HG02763 (cell line): ENCODE results near the gene EPS8.

Experiments
- ATAC-seq: cut with Tn5 transposase; IDR thresholded peaks from one replicate; pipeline ENCODE4 v1.9.1; 2021; ENCODE audit warnings: mild to moderate bottlenecking, moderate library complexity; ENCODE audit not compliant: unreplicated experiment

The EPS8 gene

DNA sequence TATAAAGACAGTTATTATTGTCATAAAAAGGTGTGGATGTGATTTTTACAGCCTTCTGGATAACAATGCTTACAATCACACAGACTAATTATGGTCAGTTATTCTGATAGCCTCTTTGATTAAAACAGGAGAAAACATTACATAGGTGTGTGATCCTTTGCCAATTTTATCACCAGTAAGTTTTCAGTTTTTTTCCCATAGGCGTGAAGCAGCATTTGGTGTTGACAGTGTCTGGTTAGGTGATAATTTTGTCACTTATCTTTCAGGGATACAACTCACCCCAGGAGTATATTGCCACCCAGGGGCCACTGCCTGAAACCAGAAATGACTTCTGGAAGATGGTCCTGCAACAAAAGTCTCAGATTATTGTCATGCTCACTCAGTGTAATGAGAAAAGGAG lies 208.8 kb downstream of the EPS8 start:
- ATAC-seq: no peak

DNA sequence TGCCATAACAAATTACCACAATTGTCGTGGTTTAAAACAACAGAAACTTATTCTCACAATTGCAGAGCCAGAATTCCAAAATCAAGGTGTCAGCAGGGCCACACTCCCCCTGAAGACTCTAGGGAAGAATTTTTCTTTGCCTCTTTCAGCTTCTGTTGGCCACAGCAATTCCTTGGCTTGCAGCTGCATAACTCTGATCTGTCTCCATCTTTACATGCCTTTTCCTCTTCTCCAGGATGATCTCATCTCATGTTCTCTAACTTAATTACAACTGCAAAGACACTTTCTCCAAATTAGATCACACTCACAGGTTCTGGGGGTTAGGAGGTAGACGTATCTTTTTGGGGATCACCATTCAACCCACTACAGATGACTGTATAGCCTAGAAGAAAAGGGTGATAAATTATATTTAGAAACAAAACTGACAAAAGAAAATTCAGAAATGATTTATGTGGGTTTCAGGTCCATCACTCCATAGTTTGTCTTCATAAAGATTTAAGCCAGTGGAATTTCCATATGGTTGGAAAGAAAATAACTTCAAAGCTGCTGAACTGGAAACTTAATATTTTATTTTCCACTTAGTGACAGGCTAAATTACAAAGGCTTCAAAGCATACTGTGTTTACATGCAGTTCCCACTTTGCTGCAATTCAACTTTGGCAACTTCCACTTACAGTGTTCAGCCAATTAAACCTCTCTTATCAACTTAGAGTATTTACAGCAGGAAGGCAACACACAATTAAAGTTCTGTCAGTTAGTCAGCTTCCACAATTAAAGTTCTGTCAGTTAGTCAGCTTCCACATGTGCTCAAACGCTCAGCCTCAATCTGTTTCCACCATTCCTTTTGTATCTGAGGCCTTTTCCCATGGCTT lies 213.3 kb downstream of the EPS8 start:
- ATAC-seq: no peak

GRCh38 chr12:15574353-15574752 lies 214.8 kb downstream of the EPS8 start:
- no peak for ATAC-seq
